Measurements from ENCODE around the gene BTG2. TPM values are rescaled to one million over a fixed set of nuclear protein-coding genes. Genes with fewer than 3 reads are reported as not detected.

The BTG2 gene
- total RNA-seq, 1 experiment from 2014 or later, result 19.4 TPM

DNA sequence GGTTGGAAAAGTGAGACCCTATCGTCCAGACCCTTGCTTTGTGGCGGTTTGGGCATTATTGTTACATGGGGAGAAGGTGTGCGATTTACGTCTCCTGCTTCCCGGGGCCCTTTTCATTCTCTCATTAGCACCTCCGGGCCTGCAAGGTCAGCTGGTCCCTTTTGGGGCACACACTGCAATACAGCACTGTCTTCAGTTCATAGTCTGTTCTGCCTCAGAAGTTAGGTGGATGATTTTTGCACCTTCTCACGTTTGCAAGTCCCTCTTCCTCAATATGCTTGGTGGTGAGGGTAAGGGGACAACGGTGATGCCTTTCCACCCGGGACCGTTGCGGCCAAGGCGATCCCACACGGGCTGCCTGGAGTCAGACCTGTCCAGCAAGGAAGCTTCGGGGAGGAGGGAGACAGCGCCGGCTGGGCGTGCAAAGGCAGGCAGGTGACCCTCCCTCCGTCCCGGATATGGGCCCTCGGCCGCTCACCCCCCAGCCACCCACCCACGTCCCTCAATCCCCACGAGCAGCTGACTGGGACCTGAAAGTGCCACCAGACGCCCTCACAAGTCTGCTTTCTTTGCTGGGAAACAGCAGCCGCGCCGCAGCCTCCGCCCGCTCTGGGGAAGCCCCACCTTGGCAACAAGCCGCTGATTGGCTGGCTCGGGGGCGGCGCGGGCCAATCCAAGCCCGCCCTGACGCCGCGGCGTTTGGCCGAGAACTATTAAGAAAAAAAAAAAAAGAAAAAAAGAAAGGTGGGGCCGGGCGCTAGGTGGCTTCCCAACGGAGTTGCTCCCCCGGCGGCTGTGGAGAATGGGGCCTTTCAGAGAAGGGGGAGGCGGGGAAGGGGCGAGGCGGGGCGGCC is 21.7 kb downstream of the BTG2 start:
- ChIA-PET POLR2A (interaction anchor here (1.0 to 3.6 kb wide), 4 partner anchors 10 to 36 kb away, joined by 3 to 37 read pairs (median 4); partner anchors contain the start of gene BTG2), CTCF (interaction anchor here (0.7 to 5.6 kb wide), 30 partner anchors 8 to 359 kb away, joined by 3 to 99 read pairs (median 4); partner anchors contain the start of genes ADORA1 and BTG2)
- Mint-ChIP-seq H3K4me1 (peaks cover 50% of the 10 kb centered on the region), H3K4me3 (peak overlapping the region; percentile 69), H3K36me3 (no peaks in the 10 kb centered on the region), H3K9me3 (no peaks in the 10 kb centered on the region), H3K27me3 (ENCODE audit: low read depth) (peaks cover 62% of the 10 kb centered on the region), H3K27ac (no peak overlapping the region)
- DNase-seq (ENCODE audit: low spot score) (peak; percentile 91), ATAC-seq (peak; percentile 85)
- TF ChIP-seq ZNF317 (CRISPR knock-in tag; IDR thresholded peaks at IDR 0.05; ENCODE audit: borderline replicate concordance, low read depth) (no peak), GTF2I (CRISPR knock-in tag; conservative IDR thresholded peaks at IDR 0.05) (no peak), KAT7 (CRISPR knock-in tag; IDR thresholded peaks at IDR 0.05; ENCODE audit: borderline replicate concordance) (no peak), JUN (CRISPR knock-in tag; IDR thresholded peaks at IDR 0.05) (no peak), TEAD1 (CRISPR knock-in tag; IDR thresholded peaks at IDR 0.05) (no peak), ZNF263 (CRISPR knock-in tag; IDR thresholded peaks at IDR 0.05; ENCODE audit: low read depth) (peak; percentile 57; the same call in 1 of the 2 replicates), FOXK1 (CRISPR knock-in tag; IDR thresholded peaks at IDR 0.05) (0 out of 2 replicates have a peak, but pooled peaks have one; percentile 52), ATF1 (CRISPR knock-in tag; IDR thresholded peaks at IDR 0.05) (no peak), RELA (CRISPR knock-in tag; IDR thresholded peaks at IDR 0.05; ENCODE audit: borderline replicate concordance) (0 out of 2 replicates have a peak, but pooled peaks have one; percentile 34), ZNF423 (CRISPR knock-in tag; IDR thresholded peaks at IDR 0.05) (no peak), NFYB (CRISPR knock-in tag; conservative IDR thresholded peaks at IDR 0.05; ENCODE audit: low read depth) (peak; percentile 68), ZNF416 (CRISPR knock-in tag; IDR thresholded peaks at IDR 0.05) (no peak), ZNF232 (CRISPR knock-in tag; IDR thresholded peaks at IDR 0.05) (no peak)
- TF ChIP-seq, protein P1, sequence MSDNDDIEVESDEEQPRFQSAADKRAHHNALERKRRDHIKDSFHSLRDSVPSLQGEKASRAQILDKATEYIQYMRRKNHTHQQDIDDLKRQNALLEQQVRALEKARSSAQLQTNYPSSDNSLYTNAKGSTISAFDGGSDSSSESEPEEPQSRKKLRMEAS (CRISPR knock-in tag; IDR thresholded peaks at IDR 0.05), result peak; percentile 16; the same call in 1 of the 2 replicates
- TF ChIP-seq, protein P2, sequence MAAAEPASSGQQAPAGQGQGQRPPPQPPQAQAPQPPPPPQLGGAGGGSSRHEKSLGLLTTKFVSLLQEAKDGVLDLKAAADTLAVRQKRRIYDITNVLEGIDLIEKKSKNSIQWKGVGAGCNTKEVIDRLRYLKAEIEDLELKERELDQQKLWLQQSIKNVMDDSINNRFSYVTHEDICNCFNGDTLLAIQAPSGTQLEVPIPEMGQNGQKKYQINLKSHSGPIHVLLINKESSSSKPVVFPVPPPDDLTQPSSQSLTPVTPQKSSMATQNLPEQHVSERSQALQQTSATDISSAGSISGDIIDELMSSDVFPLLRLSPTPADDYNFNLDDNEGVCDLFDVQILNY (CRISPR knock-in tag; IDR thresholded peaks at IDR 0.05), result no peak
- TF ChIP-seq, protein P3, sequence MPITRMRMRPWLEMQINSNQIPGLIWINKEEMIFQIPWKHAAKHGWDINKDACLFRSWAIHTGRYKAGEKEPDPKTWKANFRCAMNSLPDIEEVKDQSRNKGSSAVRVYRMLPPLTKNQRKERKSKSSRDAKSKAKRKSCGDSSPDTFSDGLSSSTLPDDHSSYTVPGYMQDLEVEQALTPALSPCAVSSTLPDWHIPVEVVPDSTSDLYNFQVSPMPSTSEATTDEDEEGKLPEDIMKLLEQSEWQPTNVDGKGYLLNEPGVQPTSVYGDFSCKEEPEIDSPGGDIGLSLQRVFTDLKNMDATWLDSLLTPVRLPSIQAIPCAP (CRISPR knock-in tag; IDR thresholded peaks at IDR 0.05), result no peak
- TF ChIP-seq, protein P4, sequence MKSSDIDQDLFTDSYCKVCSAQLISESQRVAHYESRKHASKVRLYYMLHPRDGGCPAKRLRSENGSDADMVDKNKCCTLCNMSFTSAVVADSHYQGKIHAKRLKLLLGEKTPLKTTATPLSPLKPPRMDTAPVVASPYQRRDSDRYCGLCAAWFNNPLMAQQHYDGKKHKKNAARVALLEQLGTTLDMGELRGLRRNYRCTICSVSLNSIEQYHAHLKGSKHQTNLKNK (CRISPR knock-in tag; IDR thresholded peaks at IDR 0.05), result no peak
- TF ChIP-seq, protein P5, sequence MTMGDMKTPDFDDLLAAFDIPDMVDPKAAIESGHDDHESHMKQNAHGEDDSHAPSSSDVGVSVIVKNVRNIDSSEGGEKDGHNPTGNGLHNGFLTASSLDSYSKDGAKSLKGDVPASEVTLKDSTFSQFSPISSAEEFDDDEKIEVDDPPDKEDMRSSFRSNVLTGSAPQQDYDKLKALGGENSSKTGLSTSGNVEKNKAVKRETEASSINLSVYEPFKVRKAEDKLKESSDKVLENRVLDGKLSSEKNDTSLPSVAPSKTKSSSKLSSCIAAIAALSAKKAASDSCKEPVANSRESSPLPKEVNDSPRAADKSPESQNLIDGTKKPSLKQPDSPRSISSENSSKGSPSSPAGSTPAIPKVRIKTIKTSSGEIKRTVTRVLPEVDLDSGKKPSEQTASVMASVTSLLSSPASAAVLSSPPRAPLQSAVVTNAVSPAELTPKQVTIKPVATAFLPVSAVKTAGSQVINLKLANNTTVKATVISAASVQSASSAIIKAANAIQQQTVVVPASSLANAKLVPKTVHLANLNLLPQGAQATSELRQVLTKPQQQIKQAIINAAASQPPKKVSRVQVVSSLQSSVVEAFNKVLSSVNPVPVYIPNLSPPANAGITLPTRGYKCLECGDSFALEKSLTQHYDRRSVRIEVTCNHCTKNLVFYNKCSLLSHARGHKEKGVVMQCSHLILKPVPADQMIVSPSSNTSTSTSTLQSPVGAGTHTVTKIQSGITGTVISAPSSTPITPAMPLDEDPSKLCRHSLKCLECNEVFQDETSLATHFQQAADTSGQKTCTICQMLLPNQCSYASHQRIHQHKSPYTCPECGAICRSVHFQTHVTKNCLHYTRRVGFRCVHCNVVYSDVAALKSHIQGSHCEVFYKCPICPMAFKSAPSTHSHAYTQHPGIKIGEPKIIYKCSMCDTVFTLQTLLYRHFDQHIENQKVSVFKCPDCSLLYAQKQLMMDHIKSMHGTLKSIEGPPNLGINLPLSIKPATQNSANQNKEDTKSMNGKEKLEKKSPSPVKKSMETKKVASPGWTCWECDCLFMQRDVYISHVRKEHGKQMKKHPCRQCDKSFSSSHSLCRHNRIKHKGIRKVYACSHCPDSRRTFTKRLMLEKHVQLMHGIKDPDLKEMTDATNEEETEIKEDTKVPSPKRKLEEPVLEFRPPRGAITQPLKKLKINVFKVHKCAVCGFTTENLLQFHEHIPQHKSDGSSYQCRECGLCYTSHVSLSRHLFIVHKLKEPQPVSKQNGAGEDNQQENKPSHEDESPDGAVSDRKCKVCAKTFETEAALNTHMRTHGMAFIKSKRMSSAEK (CRISPR knock-in tag; IDR thresholded peaks at IDR 0.05; ENCODE audit: borderline replicate concordance), result no peak

Data from WTC11 (cell line).